A549 (cell line): Measurements from ENCODE around the gene BUB1B. TPM values are rescaled to one million over a fixed set of nuclear protein-coding genes. Genes with fewer than 3 reads are reported as not detected.

Experiments used
- ATAC-seq, 2 experiments: fragments of 200-7000 bp in 1 of 2; fragments of >200 bp in 1 of 2; cut with Nextera tagmentation in 1 of 2; cut with Tn5 transposase in 1 of 2; 3 replicates each; pipeline versions ENCODE4 v1.8.0 to v1.9.1; 2018 to 2020; ENCODE audit warnings: mild to moderate bottlenecking in 1 of 2, moderate library complexity in 1 of 2
- CTCF ChIA-PET: fragments of 300-600 bp; sonication (Branson Sonifier 250); formaldehyde crosslinking; extraction: SDS; loops from one replicate; lab custom pipeline; 2021; ENCODE audit warnings: antibody characterized with exemption, inconsistent platforms; lab: Yijun Ruan, JAX
- POLR2A ChIA-PET: fragments of 350-600 bp; formaldehyde crosslinking; extraction: SDS; loops from one replicate; lab custom pipeline; 2021; ENCODE audit warnings: antibody characterized with exemption, inconsistent platforms; lab: Yijun Ruan, JAX
- DNase-seq, 2 experiments: peaks; one replicate each; pipeline versions ENCODE4 v3.0.0 to v3.0.0-alpha.2; 2011 to 2016; ENCODE audit warnings: low read depth in 1 of 2, low spot score in 1 of 2
- FAIRE-seq: peaks from 2 replicates; lab custom pipeline; 2011; peaks lifted over from hg19 to GRCh38; lab: Jason Lieb, UNC
- H3K27ac ChIP-seq, 2 experiments: fragments of >200 bp; sonication (Bioruptor Twin); formaldehyde crosslinking; 3 replicates each; pipeline ENCODE4 v1.5.1; 2016 to 2017
- H3K4me1 ChIP-seq: fragments of >200 bp; sonication (Bioruptor Twin); formaldehyde crosslinking; 3 replicates; pipeline ENCODE4 v1.6.1; 2016
- H3K4me2 ChIP-seq: fragments of >200 bp; sonication (Bioruptor Twin); formaldehyde crosslinking; 3 replicates; pipeline ENCODE4 v1.6.1; 2016
- H3K4me3 ChIP-seq: fragments of >200 bp; sonication (Bioruptor Twin); formaldehyde crosslinking; 3 replicates; pipeline ENCODE4 v1.5.1; 2016
- H3K9me3 ChIP-seq: fragments of >200 bp; sonication (Bioruptor Twin); formaldehyde crosslinking; 3 replicates; pipeline ENCODE4 v1.6.1; 2016
- CBX8 ChIP-seq: fragments of 200-600 bp; sonication (generic); IDR thresholded peaks from 2 replicates; pipeline ENCODE4 v1.6.1; 2016
- CHD4 ChIP-seq: fragments of 200-600 bp; sonication (generic); IDR thresholded peaks from 2 replicates; pipeline ENCODE4 v1.6.1; 2016; ENCODE audit warnings: antibody characterized with exemption, mild to moderate bottlenecking, borderline replicate concordance
- EHF ChIP-seq: fragments of 250-450 bp; sonication (Bioruptor Pico); IDR thresholded peaks from 2 replicates; pipeline ENCODE4 v1.5.0; 2020; ENCODE audit warnings: mild to moderate bottlenecking
- ELK1 ChIP-seq: fragments of 150-350 bp; IDR thresholded peaks from 2 replicates; pipeline ENCODE4 v1.6.1; 2014; ENCODE audit warnings: low read depth, mild to moderate bottlenecking, low read length
- EP300 ChIP-seq, 2 experiments: fragments of >200 bp; sonication (Bioruptor Twin); formaldehyde crosslinking; IDR thresholded peaks; 2 replicates in 1 of 2; 3 replicates in 1 of 2; pipeline ENCODE4 v1.6.1; 2016 to 2017
- ESRRA ChIP-seq: fragments of 150-350 bp; IDR thresholded peaks from 2 replicates; pipeline ENCODE4 v1.6.1; 2014; ENCODE audit warnings: mild to moderate bottlenecking, low read length, borderline replicate concordance
- FOSL2 ChIP-seq, 2 experiments: fragments of 450-650 bp in 1 of 2; fragments of >200 bp in 1 of 2; sonication (Bioruptor Twin) in 1 of 2; formaldehyde crosslinking; IDR thresholded peaks; 2 replicates each; pipeline versions ENCODE4 v1.5.0 to v1.6.1; 2016 to 2020; ENCODE audit warnings: mild to moderate bottlenecking in 1 of 2, moderate library complexity in 1 of 2
- HEYL ChIP-seq: fragments of 250-450 bp; sonication (Bioruptor Pico); IDR thresholded peaks from 2 replicates; pipeline ENCODE4 v1.8.0; 2021; ENCODE audit warnings: mild to moderate bottlenecking, moderate library complexity
- MAX ChIP-seq: IDR thresholded peaks from 2 replicates; pipeline ENCODE4 v1.6.1; 2012
- MAZ ChIP-seq: fragments of 150-350 bp; IDR thresholded peaks from 2 replicates; pipeline ENCODE4 v1.6.1; 2014; ENCODE audit warnings: antibody characterized with exemption, low read depth, low read length, borderline replicate concordance
- NFE2L2 ChIP-seq: fragments of 150-350 bp; conservative IDR thresholded peaks from 2 replicates; pipeline ENCODE4 v1.6.1; 2014; ENCODE audit warnings: low read length
- NR3C1 ChIP-seq: fragments of >200 bp; sonication (Bioruptor Twin); formaldehyde crosslinking; IDR thresholded peaks from 3 replicates; pipeline ENCODE4 v1.6.1; 2017
- PBX3 ChIP-seq: IDR thresholded peaks from 2 replicates; pipeline ENCODE4 v1.6.1; 2012
- TP53 ChIP-seq: fragments of 250-450 bp; sonication (Bioruptor Pico); IDR thresholded peaks from 2 replicates; pipeline ENCODE4 v1.5.0; 2021; ENCODE audit warnings: mild to moderate bottlenecking, moderate library complexity
- WGBS: methylation state at CpG from one replicate; pipeline ENCODE4 v1.1.6; 2017; ENCODE audit errors: missing lambda C conversion rate; 5-methylcytosine and 5-hydroxymethylcytosine counted together
- polyA plus RNA-seq, 4 experiments: library from polyadenylated mRNA; depleted of rRNA in 3 of 4; stranded (reverse); fragments of >200 nt; fragmentation: RNase III in 1 of 4; extraction: RNeasy Plus Mini Kit Qiagen cat#74134 plus additional on column Dnase treatment in 1 of 4; gene quantifications; 2 replicates in 3 of 4; 3 replicates in 1 of 4; pipeline ENCODE4 v1.2.3, GENCODE V29; 2011 to 2017

BUB1B gene
- polyA plus RNA-seq, 2 of the 4 experiments (the other 2 are of a cell fraction), result 37.5 to 50.2 TPM

GRCh38 chr15:40146037-40146436, 14.8 kb upstream of the BUB1B start:
- DNase-seq (peak in 1 of 2 experiments; percentile 23), FAIRE-seq (no peak), ATAC-seq (peak; percentile 71 to 72; a peak in 3 of 6 replicates)
- POLR2A ChIA-PET, result no interaction called here
- H3K9me3 ChIP-seq, result no peaks in the 10 kb centered on the region
- peaks cover 12% of the 10 kb centered on the region; the same call in 2 of the 3 replicates for H3K4me1 ChIP-seq
- H3K4me2 ChIP-seq, result peak overlapping the region; percentile 33; the same call in 1 of the 3 replicates
- WGBS, result 31% methylated on average over 3 of the region's 4 CpGs
- CTCF ChIA-PET, result interaction anchor here (1.5 kb wide), 1 partner anchor 10 kb away, joined by 3 read pairs; no protein-coding TSS in a partner anchor
- 0 out of 2 replicates have a peak, but pooled peaks have one; percentile 28 for TF ChIP-seq FOSL2 (IDR thresholded peaks at IDR 0.05)
- TF ChIP-seq FOSL2 (CRISPR knock-in tag; IDR thresholded peaks at IDR 0.05), result peak; percentile 46; the same call in 1 of the 2 replicates
- TF ChIP-seq CBX8, result no peak
- TF ChIP-seq EHF, result no peak
- H3K4me3 ChIP-seq, result no peak overlapping the region
- no peak overlapping the region for H3K27ac ChIP-seq

GRCh38 chr15:40149339-40149738, 11.5 kb upstream of the BUB1B start:
- CTCF ChIA-PET, result interaction anchor here (0.9 to 1.6 kb wide), 2 partner anchors 10 to 104 kb away, joined by 3 to 5 read pairs; no protein-coding TSS in a partner anchor
- POLR2A ChIA-PET, result no interaction called here
- no peak overlapping the region for H3K27ac ChIP-seq
- WGBS, result 93% methylated on average over 4 of the region's 4 CpGs
- H3K4me3 ChIP-seq, result no peak overlapping the region
- no peaks in the 10 kb centered on the region for H3K9me3 ChIP-seq
- no peak for TF ChIP-seq NR3C1
- TF ChIP-seq NFE2L2, result no peak
- no peak for TF ChIP-seq HEYL (CRISPR knock-in tag)
- TF ChIP-seq MAZ, result no peak
- TF ChIP-seq ESRRA, result no peak
- TF ChIP-seq TP53, result no peak
- no peak for TF ChIP-seq PBX3
- TF ChIP-seq ELK1, result no peak
- no peak for TF ChIP-seq CHD4
- ATAC-seq, result no peak
- FAIRE-seq, result no peak
- H3K4me2 ChIP-seq, result no peak overlapping the region
- no peak for DNase-seq
- peaks cover 12% of the 10 kb centered on the region; the same call in 2 of the 3 replicates for H3K4me1 ChIP-seq

GRCh38 chr15:40150163-40150925, 10.5 kb upstream of the BUB1B start:
- Histone ChIP-seq H3K4me1 (peaks cover 12% of the 10 kb centered on the region; the same call in 2 of the 3 replicates), H3K9me3 (no peaks in the 10 kb centered on the region)
- FAIRE-seq, result no peak
- TF ChIP-seq MAX (no peak), FOSL2 (IDR thresholded peaks at IDR 0.05) (no peak), FOSL2 (CRISPR knock-in tag; IDR thresholded peaks at IDR 0.05) (peak; percentile 56)
- TF ChIP-seq, all 56 proteins: peak for 1
- DNase-seq, result peak in 1 of 2 experiments; percentile 25
- Histone ChIP-seq H3K4me2 (0 out of 3 replicates have a peak overlapping the region, but pooled peaks have one; percentile 1), H3K4me3 (no peak overlapping the region), H3K27ac (peak overlapping the region in 1 of 2 experiments; percentile 45; a peak in 2 of 6 replicates)
- ChIA-PET POLR2A (no interaction called here), CTCF (interaction anchor here (0.7 to 1.6 kb wide), 3 partner anchors 9 to 416 kb away, joined by 3 to 5 read pairs (median 3); no protein-coding TSS in a partner anchor)
- peak; percentile 37 to 49; a peak in 5 of 6 replicates for ATAC-seq
- 69% methylated on average over 6 of the region's 9 CpGs for WGBS

GRCh38 chr15:40151499-40151898, 9.4 kb upstream of the BUB1B start:
- FAIRE-seq (no peak), ATAC-seq (no peak), DNase-seq (no peak)
- no peak overlapping the region for H3K27ac ChIP-seq
- H3K4me3 ChIP-seq, result no peak overlapping the region
- ChIA-PET CTCF (no interaction called here), POLR2A (no interaction called here)
- no peak for TF ChIP-seq EP300 (IDR thresholded peaks at IDR 0.05)
- TF ChIP-seq FOSL2 (IDR thresholded peaks at IDR 0.05), result no peak
- no peak for TF ChIP-seq FOSL2 (CRISPR knock-in tag; IDR thresholded peaks at IDR 0.05)
- WGBS, result 52% methylated on average over 6 of the region's 6 CpGs
- peaks cover 5% of the 10 kb centered on the region; the same call in 1 of the 3 replicates for H3K4me1 ChIP-seq
- H3K9me3 ChIP-seq, result no peaks in the 10 kb centered on the region
- no peak overlapping the region for H3K4me2 ChIP-seq
